A673 (cell line): ENCODE results near the gene CLEC16A. TPM values are rescaled to one million over a fixed set of nuclear protein-coding genes. Genes with fewer than 3 reads are reported as not detected.
"Not testable (repeated sequence)": the region's sequence is repeated elsewhere in the genome, so short reads cannot be mapped to it uniquely, and the experiment has no call there.

Experiments used
- BruUV-seq: library from RNA; stranded (reverse); fragments of 400-500 nt; replicated peaks from 2 replicates; lab custom pipeline; 2021; lab: Mats Ljungman, UMichigan
- CTCF ChIA-PET: fragments of 300-600 bp; sonication (Branson Sonifier 250); formaldehyde crosslinking; loops from one replicate; lab custom pipeline; 2022; ENCODE audit warnings: antibody characterized with exemption; lab: Charles Lee
- POLR2A ChIA-PET: fragments of 300-600 bp; sonication (Branson Sonifier 250); formaldehyde crosslinking; loops from one replicate; lab custom pipeline; 2022; ENCODE audit warnings: antibody characterized with exemption; ENCODE audit not compliant: low non-redundant PET; lab: Charles Lee
- DNase-seq: peaks from one replicate; pipeline ENCODE4 v3.0.0-alpha.2; 2015; ENCODE audit warnings: low spot score
- H3K27ac ChIP-seq: fragments of 200-600 bp; sonication (generic); 2 replicates; pipeline ENCODE4 v1.5.1; 2016; ENCODE audit warnings: mixed run types, low read depth, mild to moderate bottlenecking, mixed read lengths, antibody characterized with exemption, low read length; ENCODE audit not compliant: poor library complexity, severe bottlenecking
- H3K27me3 ChIP-seq: fragments of 200-600 bp; sonication (generic); replicated peaks from 2 replicates; pipeline ENCODE4 v1.6.1; 2017; ENCODE audit warnings: mixed run types, low read depth, mild to moderate bottlenecking, mixed read lengths, antibody characterized with exemption, low read length; ENCODE audit not compliant: insufficient read depth, poor library complexity
- H3K36me3 ChIP-seq: fragments of 200-600 bp; sonication (generic); 2 replicates; pipeline ENCODE4 v1.6.1; 2016; ENCODE audit warnings: mixed run types, mild to moderate bottlenecking, mixed read lengths, antibody characterized with exemption, low read length; ENCODE audit not compliant: insufficient read depth, poor library complexity, severe bottlenecking
- H3K4me1 ChIP-seq: fragments of 200-600 bp; sonication (generic); 2 replicates; pipeline ENCODE4 v1.6.1; 2017; ENCODE audit warnings: mixed run types, mild to moderate bottlenecking, mixed read lengths, antibody characterized with exemption, low read length; ENCODE audit not compliant: insufficient read depth, poor library complexity, severe bottlenecking
- H3K4me3 ChIP-seq: fragments of 200-600 bp; sonication (generic); 2 replicates; pipeline ENCODE4 v1.5.1; 2016; ENCODE audit warnings: low read depth, mixed run types, mild to moderate bottlenecking, mixed read lengths, low read length; ENCODE audit not compliant: poor library complexity, severe bottlenecking
- H3K9me3 ChIP-seq: fragments of 200-600 bp; sonication (generic); 2 replicates; pipeline ENCODE4 v1.6.1; 2016; ENCODE audit warnings: mixed run types, low read depth, mild to moderate bottlenecking, mixed read lengths, antibody characterized with exemption, low read length; ENCODE audit not compliant: poor library complexity, severe bottlenecking
- EZH2 ChIP-seq: fragments of 200-600 bp; sonication (generic); IDR thresholded peaks from 2 replicates; pipeline ENCODE4 v1.6.1; 2017; ENCODE audit warnings: borderline replicate concordance, low read depth, mild to moderate bottlenecking, mixed read lengths, antibody characterized with exemption, low read length; ENCODE audit not compliant: poor library complexity, severe bottlenecking
- intact Hi-C: fragments of 100-400 bp; cut with micrococcal nuclease; formaldehyde crosslinking; loops from one replicate; pipeline ENCODE4 v1.10.0; 2022; ENCODE audit not compliant: unreplicated experiment
- total RNA-seq: library from RNA; stranded (reverse); gene quantifications from 2 replicates; pipeline ENCODE4 v1.2.3, GENCODE V29; 2021
- TF ChIP-seq, protein P1 (sequence below): fragments of 300-800, 200-600 bp; sonication (generic); conservative IDR thresholded peaks from 2 replicates; pipeline ENCODE4 v1.5.1; 2017; ENCODE audit warnings: low read depth, mild to moderate bottlenecking, antibody characterized with exemption, low read length, moderate library complexity, mixed read lengths

The CLEC16A gene
- total RNA-seq, 1 experiment from 2014 or later = 23.4 TPM

DNA sequence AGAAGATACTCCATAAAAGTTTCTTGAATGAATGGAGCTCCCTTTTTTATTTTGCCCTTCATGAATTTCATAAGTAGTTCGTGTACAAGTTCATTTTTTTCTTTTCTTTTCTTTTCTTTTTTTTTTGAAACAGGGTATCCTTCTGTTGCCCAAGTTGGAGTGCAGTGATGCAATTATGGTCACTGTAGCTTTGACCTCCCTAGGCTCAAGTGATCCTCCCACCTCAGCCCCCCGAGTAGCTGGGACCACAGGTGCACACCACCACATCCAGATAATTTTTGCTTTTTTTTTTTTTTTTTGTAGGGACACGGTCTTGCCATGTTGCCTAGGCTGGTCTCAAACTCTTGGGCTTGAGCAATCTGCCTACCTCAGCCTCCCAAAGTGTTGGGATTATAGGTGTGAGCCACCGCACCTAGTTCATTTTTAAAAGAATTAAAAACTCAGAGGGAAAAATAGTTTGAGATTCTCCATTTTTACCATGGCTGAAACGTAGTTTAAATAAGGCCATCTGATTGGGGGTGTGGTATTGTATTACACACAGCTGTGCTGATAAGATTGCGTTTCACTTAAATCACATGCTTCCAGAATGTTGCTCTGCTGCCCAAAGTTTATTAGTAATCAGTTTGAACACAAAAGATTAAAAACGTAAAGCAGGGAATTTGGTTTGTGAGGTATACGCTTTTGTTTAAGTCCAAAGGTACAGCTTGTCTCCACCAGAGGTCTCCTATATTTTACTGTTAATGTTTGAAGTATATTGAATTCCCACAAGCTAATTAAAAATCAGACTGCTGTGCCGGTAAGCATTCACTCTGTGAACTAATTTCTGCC lies 157.5 kb downstream of the CLEC16A start:
- H3K36me3 ChIP-seq = no peaks in the 10 kb centered on the region
- H3K4me1 ChIP-seq = peaks cover 34% of the 10 kb centered on the region
- BruUV-seq = no TSS peak
- peak overlapping the region; percentile 28 for H3K27ac ChIP-seq
- POLR2A ChIA-PET = no interaction called here
- peak; percentile 25 for DNase-seq
- CTCF ChIA-PET = interaction anchor here (1.0 kb wide), 1 partner anchor 155 kb away, joined by 4 read pairs; the partner anchor contains the start of gene SOCS1
- H3K4me3 ChIP-seq = no peak overlapping the region
- intact Hi-C loops = loop anchor here (5.0 kb wide), 1 partner anchor 155 kb away; the partner anchor contains the start of gene SOCS1
- no peaks in the 10 kb centered on the region for H3K9me3 ChIP-seq
- TF ChIP-seq, protein P1, sequence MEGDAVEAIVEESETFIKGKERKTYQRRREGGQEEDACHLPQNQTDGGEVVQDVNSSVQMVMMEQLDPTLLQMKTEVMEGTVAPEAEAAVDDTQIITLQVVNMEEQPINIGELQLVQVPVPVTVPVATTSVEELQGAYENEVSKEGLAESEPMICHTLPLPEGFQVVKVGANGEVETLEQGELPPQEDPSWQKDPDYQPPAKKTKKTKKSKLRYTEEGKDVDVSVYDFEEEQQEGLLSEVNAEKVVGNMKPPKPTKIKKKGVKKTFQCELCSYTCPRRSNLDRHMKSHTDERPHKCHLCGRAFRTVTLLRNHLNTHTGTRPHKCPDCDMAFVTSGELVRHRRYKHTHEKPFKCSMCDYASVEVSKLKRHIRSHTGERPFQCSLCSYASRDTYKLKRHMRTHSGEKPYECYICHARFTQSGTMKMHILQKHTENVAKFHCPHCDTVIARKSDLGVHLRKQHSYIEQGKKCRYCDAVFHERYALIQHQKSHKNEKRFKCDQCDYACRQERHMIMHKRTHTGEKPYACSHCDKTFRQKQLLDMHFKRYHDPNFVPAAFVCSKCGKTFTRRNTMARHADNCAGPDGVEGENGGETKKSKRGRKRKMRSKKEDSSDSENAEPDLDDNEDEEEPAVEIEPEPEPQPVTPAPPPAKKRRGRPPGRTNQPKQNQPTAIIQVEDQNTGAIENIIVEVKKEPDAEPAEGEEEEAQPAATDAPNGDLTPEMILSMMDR = 0 out of 2 replicates have a peak, but pooled peaks have one; percentile 36
- no peak for TF ChIP-seq EZH2
- H3K27me3 ChIP-seq = no peaks in the 10 kb centered on the region

DNA sequence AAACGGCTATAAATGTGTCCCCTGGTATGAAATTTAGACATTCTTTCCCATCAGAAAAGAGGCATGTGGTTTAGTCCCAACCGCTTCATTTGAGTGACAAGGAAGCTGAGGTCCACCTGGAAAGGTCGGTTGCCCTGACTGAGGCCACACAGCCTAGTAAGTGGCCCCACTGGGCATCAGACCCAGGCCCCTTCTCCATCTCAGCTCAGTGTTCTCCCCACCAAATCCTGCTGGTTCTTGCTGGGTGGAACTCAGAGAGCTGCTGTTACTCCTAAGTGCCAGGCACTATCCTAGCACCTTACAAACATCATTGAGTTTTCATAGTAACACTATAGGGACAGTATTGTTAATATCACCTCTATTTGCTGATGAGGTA lies 158.1 kb downstream of the CLEC16A start:
- ChIA-PET CTCF (interaction anchor here (1.0 kb wide), 1 partner anchor 154 kb away, joined by 4 read pairs; the partner anchor contains the start of gene SOCS1), POLR2A (no interaction called here)
- no TSS peak for BruUV-seq
- H3K27ac ChIP-seq = peak overlapping the region; percentile 28
- no peaks in the 10 kb centered on the region for H3K9me3 ChIP-seq
- peaks cover 30% of the 10 kb centered on the region for H3K4me1 ChIP-seq
- H3K36me3 ChIP-seq = no peaks in the 10 kb centered on the region
- no peaks in the 10 kb centered on the region for H3K27me3 ChIP-seq
- TF ChIP-seq, protein P1 = no peak
- TF ChIP-seq EZH2 = no peak
- no peak overlapping the region for H3K4me3 ChIP-seq
- DNase-seq = no peak
- intact Hi-C loops = loop anchor here (5.0 kb wide), 1 partner anchor 155 kb away; the partner anchor contains the start of gene SOCS1

DNA sequence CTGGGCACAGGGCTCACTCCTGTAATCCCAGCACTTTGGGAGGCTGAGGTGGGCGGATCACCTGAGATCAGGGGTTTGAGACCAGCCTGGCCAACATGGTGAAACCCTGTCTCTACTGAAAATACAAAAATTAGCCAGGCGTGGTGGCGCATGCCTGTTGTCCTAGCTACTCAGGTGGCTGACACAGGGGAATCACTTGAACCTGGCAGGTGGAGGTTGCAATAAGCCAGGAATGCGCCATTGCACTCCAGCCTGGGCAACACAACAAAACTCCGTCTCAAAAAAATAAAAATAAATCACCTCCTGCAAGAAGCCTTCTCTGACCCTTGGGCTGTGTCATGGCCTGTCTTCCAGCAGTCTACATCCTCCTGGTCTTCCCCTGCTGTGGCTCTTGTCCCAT lies 158.9 kb downstream of the CLEC16A start:
- CTCF ChIA-PET = not testable (repeated sequence)

More for the DNA sequence above, 158.9 kb downstream of the CLEC16A start:
- intact Hi-C loops = loop anchor here (5.0 kb wide), 1 partner anchor 154 kb away; the partner anchor contains the start of gene SOCS1
- peaks cover 30% of the 10 kb centered on the region for H3K4me1 ChIP-seq
- POLR2A ChIA-PET, BruUV-seq, H3K36me3 ChIP-seq, H3K27ac ChIP-seq, H3K4me3 ChIP-seq, H3K27me3 ChIP-seq, DNase-seq, H3K9me3 ChIP-seq: not testable (repeated sequence)
